HG03025 (cell line): ENCODE data around the gene RHBDD1.

Experiments used
- ATAC-seq: cut with Tn5 transposase; IDR thresholded peaks from one replicate; pipeline ENCODE4 v1.9.1; 2021; ENCODE audit warnings: mild to moderate bottlenecking, moderate library complexity; ENCODE audit not compliant: unreplicated experiment, low FRiP score

RHBDD1 gene

DNA sequence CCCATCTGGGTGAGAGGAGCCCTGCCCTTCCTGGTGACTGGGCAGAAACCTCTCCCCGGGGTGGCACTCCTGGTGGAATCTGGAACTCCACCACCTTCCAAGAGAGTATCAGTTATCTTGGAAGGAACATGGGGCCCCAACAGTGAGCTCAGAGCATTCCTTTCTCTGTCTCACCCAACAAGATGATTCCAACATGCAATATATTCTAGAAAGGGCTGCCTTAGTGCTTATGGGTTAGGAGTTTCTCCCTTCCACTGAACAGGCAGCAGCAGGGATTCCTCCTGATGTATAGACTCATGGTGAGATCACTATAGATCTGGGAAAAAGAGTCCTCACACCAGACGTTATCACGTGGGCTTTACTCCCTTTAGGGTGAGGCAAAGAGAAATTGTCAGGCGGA lies 181.0 kb downstream of the RHBDD1 start:
- no peak for ATAC-seq

DNA sequence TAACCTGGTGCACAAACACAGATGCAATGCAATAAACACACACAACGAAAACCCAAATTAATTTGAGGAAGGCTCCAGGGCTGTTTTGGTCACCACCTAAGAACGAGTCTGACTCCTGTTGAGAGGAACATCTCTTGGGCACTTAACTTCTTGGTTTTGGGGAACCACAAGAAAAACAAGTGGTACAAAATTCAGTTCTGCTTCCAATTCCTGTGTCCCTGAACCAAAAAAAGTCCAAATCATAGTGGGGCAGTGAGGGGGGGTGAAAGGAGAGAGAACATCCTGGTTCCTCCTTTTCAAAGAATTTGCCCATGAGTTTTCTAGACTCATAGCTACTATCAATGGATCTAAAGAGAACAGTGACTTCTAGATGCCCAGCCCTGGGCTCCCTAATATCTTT lies 184.6 kb downstream of the RHBDD1 start:
- ATAC-seq: no peak

- no peak for ATAC-seq
Measured at GRCh38 chr2:227022608-227023007, 186.8 kb downstream of the RHBDD1 start.

DNA sequence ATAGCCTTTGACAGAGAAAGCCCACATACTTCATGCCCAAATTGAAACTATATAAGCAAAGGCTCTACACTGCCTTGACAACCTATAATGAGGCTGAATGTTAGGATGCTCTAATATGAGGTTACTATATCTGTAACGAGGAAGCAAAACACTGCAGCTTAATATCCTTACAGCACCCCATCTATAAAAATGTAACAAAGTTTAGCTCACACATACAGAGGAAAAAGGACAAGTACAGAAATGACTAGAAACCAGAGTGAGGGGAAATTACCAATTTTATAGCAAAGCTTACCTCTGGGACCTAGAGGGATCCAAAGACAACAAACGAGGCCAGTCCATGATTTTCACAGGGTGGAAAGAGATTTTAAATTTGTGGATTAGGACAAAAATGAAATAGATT lies 189.7 kb downstream of the RHBDD1 start:
- no peak for ATAC-seq

- ATAC-seq: no peak
Measured at GRCh38 chr2:227029426-227030105, 193.7 kb downstream of the RHBDD1 start.

- no peak for ATAC-seq
Measured at GRCh38 chr2:227030789-227031188, 194.9 kb downstream of the RHBDD1 start.

DNA sequence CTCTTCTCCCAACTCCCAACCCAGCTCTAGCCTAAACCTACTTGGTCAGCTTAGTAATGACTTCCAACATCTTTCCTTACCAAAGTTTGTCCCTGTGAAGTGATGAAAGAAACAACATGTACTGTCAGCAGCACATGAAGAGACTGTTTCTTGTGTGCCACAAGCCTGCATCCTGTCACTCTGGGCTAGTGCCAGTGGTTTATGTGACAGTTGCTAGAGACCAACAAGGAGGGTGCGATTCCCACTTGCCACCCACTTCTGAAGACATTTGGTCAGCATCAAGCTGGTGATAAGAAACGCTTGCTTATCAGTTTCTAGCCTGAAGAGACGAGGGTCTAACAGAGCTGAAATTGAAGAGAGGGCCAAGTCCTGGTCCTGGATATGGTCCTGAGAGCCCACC lies 195.5 kb downstream of the RHBDD1 start:
- no peak for ATAC-seq

GRCh38 chr2:227033471-227034148 lies 197.8 kb downstream of the RHBDD1 start:
- no peak for ATAC-seq

- no peak for ATAC-seq
Measured at GRCh38 chr2:227035711-227036367, 200.0 kb downstream of the RHBDD1 start.

- no peak for ATAC-seq
Measured at GRCh38 chr2:227036527-227036926, 200.7 kb downstream of the RHBDD1 start.

DNA sequence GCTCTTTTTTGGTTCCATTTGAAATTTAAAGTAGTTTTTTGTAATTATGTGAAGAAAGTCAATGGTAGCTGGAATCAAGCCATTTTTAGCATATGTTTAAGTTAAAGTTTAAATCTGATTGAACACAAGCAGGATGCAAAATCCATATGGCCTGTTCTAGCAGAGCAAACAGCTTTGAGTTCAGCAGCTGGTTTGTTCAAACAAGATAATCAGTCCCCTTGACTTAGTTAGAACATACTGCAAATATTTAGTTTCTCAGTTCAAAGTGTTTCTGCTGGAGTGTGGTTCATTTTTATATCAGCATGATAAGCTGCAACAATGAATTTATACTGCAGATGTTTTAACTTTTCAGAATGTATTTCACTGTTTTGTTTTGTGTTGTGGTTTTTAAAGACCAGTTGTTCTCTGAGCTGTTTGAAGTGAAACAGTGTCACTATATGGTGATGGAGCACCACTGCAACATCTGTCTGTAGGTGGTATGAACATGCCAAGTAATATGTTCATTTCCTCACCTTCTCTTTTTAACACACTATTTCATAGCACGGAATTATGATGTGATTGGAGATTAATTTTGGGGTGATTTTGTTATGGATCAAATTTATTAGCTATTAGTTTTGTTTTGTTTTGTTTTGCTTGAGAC lies 202.8 kb downstream of the RHBDD1 start:
- ATAC-seq: no peak

GRCh38 chr2:227043981-227044380 lies 208.1 kb downstream of the RHBDD1 start:
- no peak for ATAC-seq
